SK-N-SH treated with all-trans-retinoic acid at 6 μM for 48 hours (cell line): ENCODE measurements around the gene ANKRD13A.

Experiments used
- BACH2 ChIP-seq: fragments of 250-450 bp; sonication (Bioruptor Pico); IDR thresholded peaks from 2 replicates; pipeline ENCODE4 v1.9.0; 2021; ENCODE audit warnings: mild to moderate bottlenecking, borderline replicate concordance
- ZFP30 ChIP-seq: fragments of 450-650 bp; formaldehyde crosslinking; IDR thresholded peaks from 2 replicates; pipeline ENCODE4 v1.5.0; 2022; ENCODE audit warnings: mild to moderate bottlenecking, moderate library complexity
- ZNF70 ChIP-seq: fragments of 450-650 bp; formaldehyde crosslinking; IDR thresholded peaks from 2 replicates; pipeline ENCODE4 v1.5.0; 2020; ENCODE audit warnings: mild to moderate bottlenecking, moderate library complexity

GRCh38 chr12:110023059-110023980 is 24.1 kb downstream of the ANKRD13A start:
- no peak for TF ChIP-seq BACH2 (CRISPR knock-in tag)
- no peak for TF ChIP-seq ZNF70 (CRISPR knock-in tag)
- TF ChIP-seq ZFP30 (CRISPR knock-in tag) = no peak
